Naive B cell (primary cell): ENCODE data around the gene LY86. TPM values are rescaled to one million over a fixed set of nuclear protein-coding genes. Genes with fewer than 3 reads are reported as not detected.

Source experiments
- ATAC-seq, 2 donors: fragments of 150-1000 bp; cut with Tn5 transposase; 2 replicates each; pipeline ENCODE4 v1.10.0; 2021; ENCODE audit warnings: low read depth in 2 of 2, mild to moderate bottlenecking in 2 of 2, moderate library complexity in 2 of 2
- DNase-seq: peaks from one replicate; pipeline ENCODE4 v3.0.0; 2022
- H3K27ac Mint-ChIP-seq, 6 donors: one replicate each; pipeline ENCODE4 v1.8.0; 2020 to 2022; ENCODE audit warnings: mild to moderate bottlenecking in 6 of 6, mixed read lengths in 6 of 6, moderate library complexity in 5 of 6, inconsistent platforms in 2 of 6
- H3K27me3 Mint-ChIP-seq, 3 donors: one replicate each; pipeline ENCODE4 v1.8.0; 2021 to 2022; ENCODE audit warnings: mixed read lengths in 3 of 3, mild to moderate bottlenecking in 1 of 3
- H3K36me3 Mint-ChIP-seq, 2 donors: one replicate each; pipeline ENCODE4 v1.8.0; 2020 to 2022; ENCODE audit warnings: mixed read lengths in 2 of 2, inconsistent platforms in 1 of 2, mild to moderate bottlenecking in 1 of 2
- H3K4me1 Mint-ChIP-seq, 3 donors: one replicate each; pipeline ENCODE4 v1.8.0; 2020 to 2022; ENCODE audit warnings: mixed read lengths in 3 of 3, inconsistent platforms in 1 of 3, mild to moderate bottlenecking in 1 of 3, moderate library complexity in 1 of 3
- H3K4me3 Mint-ChIP-seq, 8 donors: one replicate each; pipeline ENCODE4 v1.8.0; 2020 to 2022; ENCODE audit warnings: mild to moderate bottlenecking in 8 of 8, mixed read lengths in 8 of 8, moderate library complexity in 8 of 8, inconsistent platforms in 2 of 8
- H3K9me3 Mint-ChIP-seq, 7 donors: one replicate each; pipeline ENCODE4 v1.8.0; 2020 to 2022; ENCODE audit warnings: mixed read lengths in 7 of 7, mild to moderate bottlenecking in 5 of 7, inconsistent platforms in 2 of 7, moderate library complexity in 1 of 7
- polyA plus RNA-seq, 6 donors: library from polyadenylated mRNA; unstranded; fragments of 300-500 nt; fragmentation: Illumina TruSeq; gene quantifications; one replicate each; pipeline ENCODE4 v1.2.3, GENCODE V29; 2021; ENCODE audit warnings: low read depth in 6 of 6

The LY86 gene
- polyA plus RNA-seq, 6 donors from 2014 or later, result 310 to 556 (median 476) TPM

DNA sequence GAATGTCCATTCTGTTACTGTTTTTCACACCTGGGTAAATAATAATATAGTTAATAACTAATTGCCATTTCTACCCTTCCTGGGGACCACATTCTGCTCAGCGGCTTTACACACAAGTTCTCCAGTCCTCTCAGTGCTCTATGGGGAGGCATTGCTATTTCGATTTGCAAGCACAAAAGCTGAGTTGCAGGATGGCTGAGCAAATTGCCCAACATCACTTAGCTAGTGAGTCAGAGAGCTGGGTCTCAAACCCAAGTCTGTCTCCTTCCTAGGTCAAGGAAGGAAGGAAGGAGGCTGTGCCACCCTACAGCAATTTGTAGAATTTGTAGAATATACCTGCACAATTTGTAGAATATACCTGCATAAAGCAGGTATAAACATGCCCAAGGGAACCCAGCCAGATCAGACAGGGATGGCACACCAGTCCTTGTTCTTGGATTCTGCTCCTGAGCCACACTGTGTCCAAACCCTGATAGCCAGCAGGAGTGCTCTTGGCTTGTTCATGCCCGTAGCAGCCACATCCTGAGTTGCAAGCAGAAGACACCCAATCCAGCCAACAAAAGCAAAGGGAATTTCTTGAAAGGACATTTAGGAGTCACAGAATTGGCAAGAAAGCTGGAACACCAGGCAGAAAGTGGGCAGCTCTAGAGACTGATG lies 56.9 kb downstream of the LY86 start:
- H3K4me3 Mint-ChIP-seq, result no peak overlapping the region
- no peak for DNase-seq
- H3K36me3 Mint-ChIP-seq, result peaks cover 20 to 28% of the 10 kb centered on the region in 2 donors
- H3K27ac Mint-ChIP-seq, result peak overlapping the region in 2 of 6 donors; percentile 17 to 31
- H3K27me3 Mint-ChIP-seq, result no peaks in the 10 kb centered on the region
- H3K4me1 Mint-ChIP-seq, result peaks cover 0 to 4% (median 0%) of the 10 kb centered on the region in 3 donors
- H3K9me3 Mint-ChIP-seq, result no peaks in the 10 kb centered on the region
- ATAC-seq, result no peak

DNA sequence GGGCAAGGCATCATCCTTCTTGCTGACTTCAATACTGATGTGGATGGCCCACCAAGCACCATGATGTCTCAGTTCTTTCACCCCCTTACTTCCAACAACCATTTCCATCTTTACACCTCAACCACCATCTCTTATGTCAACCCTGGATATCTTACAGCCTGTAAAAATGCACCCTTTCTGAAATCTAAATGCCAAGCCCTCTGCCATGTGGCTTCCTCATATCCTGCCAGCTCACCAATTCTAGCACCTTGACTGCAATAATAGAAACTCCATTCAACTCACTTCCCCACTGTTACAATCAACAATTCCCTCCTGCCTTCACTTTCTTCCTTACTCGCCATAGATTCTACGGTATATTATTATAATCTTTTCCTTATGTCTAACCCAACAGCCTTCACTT lies 57.9 kb downstream of the LY86 start:
- Mint-ChIP-seq H3K4me1 (peaks cover 3 to 10% (median 8%) of the 10 kb centered on the region in 3 donors), H3K36me3 (peaks cover 30 to 38% of the 10 kb centered on the region in 2 donors), H3K27ac (no peak overlapping the region), H3K4me3 (no peak overlapping the region), H3K27me3 (no peaks in the 10 kb centered on the region), H3K9me3 (peaks cover 0 to 2% (median 0%) of the 10 kb centered on the region in 7 donors)
- no peak for DNase-seq
- ATAC-seq, result no peak

DNA sequence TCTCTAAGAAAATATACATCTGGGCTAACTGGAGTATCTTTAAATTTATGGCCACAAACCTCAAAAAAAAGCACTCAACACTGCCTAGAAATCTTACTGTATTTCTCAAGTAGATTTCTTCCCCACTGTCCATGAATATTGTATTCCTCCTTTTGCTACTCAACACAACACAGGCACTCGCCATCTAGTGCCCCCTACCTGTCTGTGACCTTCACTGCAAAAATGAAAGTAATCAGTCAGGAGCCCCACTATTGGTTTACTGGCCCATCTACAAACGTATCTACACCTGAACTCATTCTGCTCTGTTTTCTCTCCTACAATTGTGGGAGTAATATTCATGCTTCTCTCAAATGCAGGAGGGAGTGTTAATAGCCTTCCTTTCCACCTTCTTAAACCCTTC lies 58.3 kb downstream of the LY86 start:
- no peak overlapping the region for H3K4me3 Mint-ChIP-seq
- H3K27me3 Mint-ChIP-seq, result no peaks in the 10 kb centered on the region
- H3K9me3 Mint-ChIP-seq, result peaks cover 0 to 2% (median 0%) of the 10 kb centered on the region in 7 donors
- DNase-seq, result no peak
- H3K36me3 Mint-ChIP-seq, result peaks cover 32 to 40% of the 10 kb centered on the region in 2 donors
- peaks cover 3 to 12% (median 10%) of the 10 kb centered on the region in 3 donors for H3K4me1 Mint-ChIP-seq
- ATAC-seq, result no peak
- no peak overlapping the region for H3K27ac Mint-ChIP-seq

DNA sequence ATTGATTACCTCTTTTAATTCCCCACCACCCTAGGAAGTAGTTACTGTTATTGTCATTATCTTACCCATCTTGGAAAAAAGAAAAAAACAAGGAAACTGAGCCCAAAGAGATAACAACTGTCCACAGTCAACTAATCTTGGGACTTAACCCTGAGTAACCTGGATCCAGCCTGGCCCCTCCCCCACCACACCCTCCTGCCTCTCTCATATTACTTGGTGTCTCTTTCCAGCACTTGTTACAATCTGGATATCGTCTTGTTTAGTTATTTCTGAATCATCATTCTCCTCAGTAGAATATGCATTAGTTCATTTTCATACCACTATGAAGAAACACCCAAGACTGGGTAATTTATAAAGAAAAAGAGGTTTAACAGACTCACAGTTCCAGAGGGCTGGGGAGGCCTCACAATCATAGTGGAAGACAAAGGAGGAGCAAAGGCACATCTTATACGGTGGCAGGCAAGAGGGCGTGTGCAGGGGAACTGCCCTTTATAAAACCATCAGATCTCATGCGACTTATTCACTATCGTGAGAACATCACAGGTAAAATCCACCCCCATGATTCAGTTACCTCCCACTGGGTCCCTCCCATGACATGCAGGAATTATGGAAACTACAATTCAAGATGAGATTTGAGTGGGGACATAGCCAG lies 60.3 kb downstream of the LY86 start:
- no peak overlapping the region for H3K4me3 Mint-ChIP-seq

DNA sequence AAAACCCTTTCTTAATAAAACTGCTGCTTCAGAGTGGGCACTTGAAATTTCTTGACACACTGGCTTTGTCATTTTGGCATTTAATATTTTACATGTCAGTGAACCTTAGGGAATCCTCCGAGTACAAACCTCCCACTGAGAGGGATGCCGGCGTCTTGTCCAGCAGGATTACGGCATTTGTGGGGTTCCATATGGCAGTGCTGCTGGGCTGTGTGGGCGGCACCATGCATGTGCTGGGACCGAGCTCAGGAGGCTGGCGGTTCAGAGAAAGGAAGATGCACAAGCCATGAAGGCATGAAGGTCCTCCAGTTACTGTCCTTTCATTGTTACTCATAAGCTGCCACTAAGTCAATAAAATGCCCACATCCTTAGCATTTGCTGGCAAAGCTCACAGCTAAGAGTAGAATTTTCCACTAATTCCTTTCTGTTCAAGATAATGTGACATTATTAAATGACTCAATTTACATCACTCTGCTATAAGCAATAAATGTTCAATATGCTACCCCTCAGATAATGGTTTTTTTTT lies 61.4 kb downstream of the LY86 start:
- no peak for ATAC-seq
- no peak for DNase-seq
- H3K4me1 Mint-ChIP-seq, result peaks cover 17 to 21% (median 18%) of the 10 kb centered on the region in 3 donors
- no peak overlapping the region for H3K4me3 Mint-ChIP-seq
- H3K36me3 Mint-ChIP-seq, result peaks cover 32 to 39% of the 10 kb centered on the region in 2 donors
- H3K9me3 Mint-ChIP-seq, result peaks cover 0 to 2% (median 0%) of the 10 kb centered on the region in 7 donors
- no peaks in the 10 kb centered on the region for H3K27me3 Mint-ChIP-seq
- H3K27ac Mint-ChIP-seq, result no peak overlapping the region

More for the DNA sequence above, 60.3 kb downstream of the LY86 start:
- Mint-ChIP-seq H3K36me3 (peaks cover 37 to 42% of the 10 kb centered on the region in 2 donors), H3K27me3 (no peaks in the 10 kb centered on the region), H3K9me3 (peaks cover 0 to 2% (median 0%) of the 10 kb centered on the region in 7 donors), H3K27ac (peak overlapping the region in 2 of 6 donors; percentile 9 to 21), H3K4me1 (peaks cover 7 to 15% (median 10%) of the 10 kb centered on the region in 3 donors)
- no peak for DNase-seq
- no peak for ATAC-seq

DNA sequence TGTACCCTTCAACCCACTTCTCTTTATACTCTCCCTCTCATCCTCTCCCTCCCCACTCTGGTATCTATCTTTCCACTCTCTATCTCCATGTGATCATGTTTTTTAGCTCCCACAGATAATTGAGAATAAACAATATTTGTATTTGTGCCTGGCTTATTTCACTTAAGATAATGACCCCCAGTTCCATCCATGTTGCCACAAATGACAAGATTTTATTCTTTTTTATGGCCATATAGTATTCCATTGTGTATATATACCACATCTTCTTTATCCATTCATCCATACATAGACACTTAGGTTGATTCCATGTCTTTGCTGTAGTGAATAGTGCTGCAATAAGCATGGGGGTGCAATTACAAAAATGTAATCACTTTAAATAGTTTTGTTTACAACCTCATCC lies 62.3 kb downstream of the LY86 start:
- peaks cover 39 to 46% of the 10 kb centered on the region in 2 donors for H3K36me3 Mint-ChIP-seq
- H3K27me3 Mint-ChIP-seq, result no peaks in the 10 kb centered on the region
- H3K9me3 Mint-ChIP-seq, result peaks cover 0 to 2% (median 0%) of the 10 kb centered on the region in 7 donors
- DNase-seq, result no peak
- H3K4me1 Mint-ChIP-seq, result peaks cover 21 to 24% (median 21%) of the 10 kb centered on the region in 3 donors
- no peak for ATAC-seq
- H3K4me3 Mint-ChIP-seq, result peak overlapping the region in 1 of 8 donors; percentile 22
- peak overlapping the region in 3 of 6 donors; percentile 3 to 85 (median 64) for H3K27ac Mint-ChIP-seq

DNA sequence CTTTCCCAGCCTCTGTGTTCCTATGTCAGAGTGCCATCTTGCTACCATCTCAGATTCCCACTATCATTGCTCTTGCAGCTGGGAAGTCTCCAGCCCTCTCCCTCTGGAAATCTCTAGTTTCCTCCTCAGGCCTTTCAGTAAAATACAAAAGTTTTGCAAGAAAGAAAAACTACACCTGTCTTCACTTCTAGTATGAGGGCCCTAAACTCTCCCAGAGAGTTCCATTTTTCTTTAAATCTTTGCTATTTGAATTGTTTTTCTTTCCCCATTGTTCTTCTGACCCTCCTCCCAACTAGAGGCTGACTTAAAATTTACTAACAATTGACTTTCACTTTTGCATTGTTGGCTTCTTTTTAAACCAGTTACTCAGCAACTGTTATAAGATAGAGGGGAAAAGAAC lies 62.8 kb downstream of the LY86 start:
- no peak overlapping the region for H3K4me3 Mint-ChIP-seq
- ATAC-seq (no peak), DNase-seq (no peak)
- peaks cover 21 to 24% (median 21%) of the 10 kb centered on the region in 3 donors for H3K4me1 Mint-ChIP-seq
- H3K27me3 Mint-ChIP-seq, result no peaks in the 10 kb centered on the region
- H3K27ac Mint-ChIP-seq, result peak overlapping the region in 2 of 6 donors; percentile 28 to 48
- H3K36me3 Mint-ChIP-seq, result peaks cover 39 to 47% of the 10 kb centered on the region in 2 donors
- peaks cover 0 to 2% (median 0%) of the 10 kb centered on the region in 7 donors for H3K9me3 Mint-ChIP-seq

DNA sequence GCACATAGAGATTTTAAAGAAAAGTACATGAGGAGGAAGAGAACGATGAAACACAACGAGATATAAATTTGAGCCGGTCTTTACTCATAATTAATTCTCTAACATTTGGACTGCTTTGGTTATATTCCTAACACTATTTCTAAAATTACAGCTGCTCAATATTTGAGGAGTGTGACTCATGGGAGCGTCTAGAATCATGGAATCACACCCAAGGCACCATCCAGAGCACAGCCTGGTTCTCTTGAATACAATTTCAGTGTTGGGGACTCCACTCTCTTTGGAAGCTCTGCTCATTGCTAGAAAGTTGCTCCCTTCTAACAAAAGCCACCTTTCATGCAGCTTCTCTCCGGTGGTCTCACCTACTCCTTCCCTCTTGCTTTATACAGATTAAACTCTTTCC lies 64.4 kb downstream of the LY86 start:
- peaks cover 0 to 5% (median 0%) of the 10 kb centered on the region in 7 donors for H3K9me3 Mint-ChIP-seq
- peak overlapping the region in 1 of 8 donors; percentile 82 for H3K4me3 Mint-ChIP-seq
- DNase-seq (no peak), ATAC-seq (no peak)
- peak overlapping the region in 5 of 6 donors; percentile 36 to 93 (median 73) for H3K27ac Mint-ChIP-seq
- no peaks in the 10 kb centered on the region for H3K27me3 Mint-ChIP-seq
- peaks cover 21 to 30% (median 21%) of the 10 kb centered on the region in 3 donors for H3K4me1 Mint-ChIP-seq
- H3K36me3 Mint-ChIP-seq, result peaks cover 39 to 47% of the 10 kb centered on the region in 2 donors

DNA sequence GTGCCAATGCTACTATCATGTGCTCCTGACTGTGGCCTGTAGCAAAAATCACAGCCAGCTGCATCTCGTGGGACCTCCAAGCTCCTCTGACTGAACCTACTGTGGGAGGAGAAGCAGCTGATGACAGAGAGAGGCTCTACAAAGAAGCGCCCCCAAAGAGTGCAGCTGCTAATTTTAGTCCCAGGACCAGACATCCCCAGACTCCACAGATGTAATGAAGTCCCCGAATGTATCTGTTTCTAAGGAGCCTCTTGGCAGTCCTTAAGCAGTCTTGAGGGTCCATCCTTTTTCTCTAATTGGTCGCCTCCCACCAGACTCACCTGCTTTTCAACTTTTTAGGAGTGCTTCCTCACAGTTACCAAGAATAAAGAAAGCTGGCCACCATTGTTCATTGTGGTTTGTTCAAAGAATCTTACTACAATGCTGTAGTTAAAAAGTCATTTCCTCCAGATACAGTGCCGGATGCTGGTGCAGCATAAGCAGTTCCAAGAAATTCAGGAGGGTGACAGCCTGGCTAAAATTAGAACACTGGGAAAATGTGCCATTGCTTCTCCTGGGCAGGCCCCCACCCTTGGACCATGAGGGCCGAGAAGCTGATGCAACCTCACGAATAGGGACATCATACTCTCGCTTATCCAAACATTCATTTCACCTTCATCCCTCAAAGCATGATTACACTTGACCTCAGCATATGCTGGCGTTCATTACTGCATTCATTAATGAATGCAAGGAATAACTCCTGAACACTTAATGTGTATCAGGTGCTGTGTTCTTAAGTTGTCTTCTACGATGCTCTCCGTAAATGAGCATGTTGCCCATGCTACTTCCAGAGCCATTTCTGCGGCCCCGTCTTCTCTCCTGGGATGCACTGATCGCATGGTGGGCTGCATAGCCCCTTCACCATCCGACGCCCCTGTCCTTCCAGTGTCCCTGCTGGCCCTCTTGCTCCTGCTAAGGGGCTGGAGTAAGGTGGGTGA lies 66.4 kb downstream of the LY86 start:
- Mint-ChIP-seq H3K27ac (peak overlapping the region; percentile 10 to 85 (median 67)), H3K27me3 (no peaks in the 10 kb centered on the region), H3K4me3 (no peak overlapping the region), H3K9me3 (peaks cover 0 to 5% (median 0%) of the 10 kb centered on the region in 7 donors), H3K4me1 (peaks cover 32 to 49% (median 38%) of the 10 kb centered on the region in 3 donors), H3K36me3 (peaks cover 37 to 39% of the 10 kb centered on the region in 2 donors)
- ATAC-seq, result no peak
- DNase-seq, result no peak

GRCh38 chr6:6655805-6656251 lies 67.3 kb downstream of the LY86 start:
- Mint-ChIP-seq H3K4me1 (peaks cover 36 to 54% (median 43%) of the 10 kb centered on the region in 3 donors), H3K27me3 (no peaks in the 10 kb centered on the region), H3K36me3 (peaks cover 29 to 34% of the 10 kb centered on the region in 2 donors), H3K4me3 (no peak overlapping the region), H3K9me3 (peaks cover 0 to 3% (median 0%) of the 10 kb centered on the region in 7 donors), H3K27ac (peak overlapping the region in 3 of 6 donors; percentile 57 to 85 (median 57))
- no peak for DNase-seq
- ATAC-seq, result no peak

DNA sequence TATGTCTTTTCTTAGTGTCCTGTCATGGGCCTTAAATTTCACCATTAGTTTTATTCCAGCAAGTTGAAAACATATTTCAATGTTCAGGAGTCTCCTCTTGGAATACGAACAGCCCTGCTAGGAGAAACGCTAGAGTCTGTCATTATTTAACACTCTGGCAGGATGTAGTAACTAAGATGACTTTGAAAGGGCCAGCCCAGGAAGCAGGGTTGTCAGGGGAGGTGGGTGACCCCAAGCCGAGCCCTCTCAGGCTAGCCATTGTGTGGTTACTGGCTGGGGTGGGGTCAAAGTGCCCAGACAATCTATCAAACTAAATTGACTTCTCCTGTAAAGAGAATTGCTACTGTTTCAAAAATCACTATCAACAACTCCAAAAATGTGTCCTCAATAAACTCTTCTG lies 67.8 kb downstream of the LY86 start:
- H3K27ac Mint-ChIP-seq, result peak overlapping the region in 2 of 6 donors; percentile 57
- DNase-seq (no peak), ATAC-seq (no peak)
- H3K36me3 Mint-ChIP-seq, result peaks cover 25 to 29% of the 10 kb centered on the region in 2 donors
- no peak overlapping the region for H3K4me3 Mint-ChIP-seq
- H3K27me3 Mint-ChIP-seq, result no peaks in the 10 kb centered on the region
- peaks cover 0 to 3% (median 0%) of the 10 kb centered on the region in 7 donors for H3K9me3 Mint-ChIP-seq
- H3K4me1 Mint-ChIP-seq, result peaks cover 34 to 55% (median 39%) of the 10 kb centered on the region in 3 donors

DNA sequence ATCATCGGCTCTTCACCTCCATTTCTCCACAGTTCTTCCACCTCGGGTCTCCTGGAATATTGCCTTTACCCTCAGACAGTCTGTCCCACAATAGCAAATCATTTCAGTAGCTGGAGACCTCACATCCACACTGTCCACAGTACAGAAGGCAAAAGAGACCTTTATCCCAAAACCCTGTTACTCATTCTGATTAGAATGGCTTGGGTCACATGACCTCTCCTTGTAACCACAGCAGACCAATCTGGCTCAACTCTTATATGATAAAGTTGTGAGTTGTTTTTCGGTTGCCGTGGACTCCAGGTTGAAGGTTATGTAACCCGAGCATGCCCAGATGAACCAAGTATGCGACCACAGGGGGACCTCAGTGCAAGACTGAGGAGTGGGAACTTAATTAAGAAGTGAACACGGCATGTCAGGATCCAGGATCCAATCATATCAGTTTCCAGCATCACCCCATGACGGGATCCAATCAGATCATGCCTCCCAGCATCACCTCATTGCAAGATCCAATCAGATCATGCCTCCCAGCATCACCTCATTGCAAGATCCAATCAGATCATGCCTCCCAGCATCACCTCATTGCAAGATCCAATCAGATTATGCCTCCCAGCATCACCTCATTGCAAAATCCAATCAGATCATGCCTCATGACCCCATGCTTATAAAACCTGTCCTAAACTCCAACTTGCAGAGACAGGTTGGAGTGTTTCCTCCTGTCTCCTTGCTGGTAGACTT lies 68.7 kb downstream of the LY86 start:
- H3K4me3 Mint-ChIP-seq, result peak overlapping the region in 1 of 8 donors; percentile 42

More for the DNA sequence above, 68.7 kb downstream of the LY86 start:
- peaks cover 31 to 56% (median 37%) of the 10 kb centered on the region in 3 donors for H3K4me1 Mint-ChIP-seq
- DNase-seq, result no peak
- peak overlapping the region in 5 of 6 donors; percentile 36 to 87 (median 57) for H3K27ac Mint-ChIP-seq
- peaks cover 0 to 3% (median 0%) of the 10 kb centered on the region in 7 donors for H3K9me3 Mint-ChIP-seq
- H3K27me3 Mint-ChIP-seq, result no peaks in the 10 kb centered on the region
- no peak for ATAC-seq
- H3K36me3 Mint-ChIP-seq, result peaks cover 21 to 25% of the 10 kb centered on the region in 2 donors
